IPS-NIHi11 (cell line): ENCODE results near the gene PLA2G6.

Source experiments
- DNase-seq: peaks from one replicate; pipeline ENCODE4 v3.0.0; 2012; ENCODE audit warnings: mixed read lengths, low spot score

Gene PLA2G6, protein sequence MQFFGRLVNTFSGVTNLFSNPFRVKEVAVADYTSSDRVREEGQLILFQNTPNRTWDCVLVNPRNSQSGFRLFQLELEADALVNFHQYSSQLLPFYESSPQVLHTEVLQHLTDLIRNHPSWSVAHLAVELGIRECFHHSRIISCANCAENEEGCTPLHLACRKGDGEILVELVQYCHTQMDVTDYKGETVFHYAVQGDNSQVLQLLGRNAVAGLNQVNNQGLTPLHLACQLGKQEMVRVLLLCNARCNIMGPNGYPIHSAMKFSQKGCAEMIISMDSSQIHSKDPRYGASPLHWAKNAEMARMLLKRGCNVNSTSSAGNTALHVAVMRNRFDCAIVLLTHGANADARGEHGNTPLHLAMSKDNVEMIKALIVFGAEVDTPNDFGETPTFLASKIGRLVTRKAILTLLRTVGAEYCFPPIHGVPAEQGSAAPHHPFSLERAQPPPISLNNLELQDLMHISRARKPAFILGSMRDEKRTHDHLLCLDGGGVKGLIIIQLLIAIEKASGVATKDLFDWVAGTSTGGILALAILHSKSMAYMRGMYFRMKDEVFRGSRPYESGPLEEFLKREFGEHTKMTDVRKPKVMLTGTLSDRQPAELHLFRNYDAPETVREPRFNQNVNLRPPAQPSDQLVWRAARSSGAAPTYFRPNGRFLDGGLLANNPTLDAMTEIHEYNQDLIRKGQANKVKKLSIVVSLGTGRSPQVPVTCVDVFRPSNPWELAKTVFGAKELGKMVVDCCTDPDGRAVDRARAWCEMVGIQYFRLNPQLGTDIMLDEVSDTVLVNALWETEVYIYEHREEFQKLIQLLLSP

DNA sequence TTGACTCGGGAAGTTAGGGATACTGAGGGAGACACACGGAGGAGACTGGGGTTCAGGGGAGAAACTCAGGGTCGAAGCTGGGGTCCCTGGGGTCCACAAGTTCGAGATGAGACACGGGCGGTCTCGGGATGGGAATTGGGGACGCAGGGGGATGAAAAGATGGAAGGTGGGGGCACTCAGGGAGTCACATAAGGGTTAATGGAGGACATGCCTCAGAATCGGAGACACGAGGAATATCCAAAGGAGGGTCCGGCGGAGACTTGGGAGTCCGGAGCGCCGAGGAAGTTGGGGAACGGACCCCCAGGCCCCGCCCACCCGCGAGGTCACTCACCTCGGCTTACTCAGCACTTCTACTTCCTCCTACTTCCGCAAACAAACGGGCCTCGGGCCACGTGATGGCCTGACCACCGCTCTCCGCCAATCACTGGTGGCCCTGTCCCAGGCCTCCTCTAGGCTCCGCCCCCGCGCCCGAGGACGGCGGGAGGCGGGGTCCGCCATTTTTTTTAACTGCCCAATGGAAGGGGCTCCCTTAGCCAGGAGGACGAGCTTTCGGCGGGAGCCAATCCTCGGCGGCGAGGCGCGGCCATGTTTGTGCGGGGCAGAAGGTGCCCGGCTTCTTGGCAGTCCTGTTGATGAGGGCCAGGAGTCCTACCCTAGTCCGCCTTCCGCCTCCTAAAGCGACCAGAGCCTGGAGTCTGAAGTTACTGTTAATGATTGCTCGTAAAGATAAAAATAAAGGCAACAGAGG lies at the start of gene PLA2G6:
Gene PLA2G6 (minus strand): TSS at position 378 of the 748 bp plus-strand sequence. CDS start 12,404 bp downstream, outside the sequence.
- DNase-seq, result peak; percentile 98

DNA sequence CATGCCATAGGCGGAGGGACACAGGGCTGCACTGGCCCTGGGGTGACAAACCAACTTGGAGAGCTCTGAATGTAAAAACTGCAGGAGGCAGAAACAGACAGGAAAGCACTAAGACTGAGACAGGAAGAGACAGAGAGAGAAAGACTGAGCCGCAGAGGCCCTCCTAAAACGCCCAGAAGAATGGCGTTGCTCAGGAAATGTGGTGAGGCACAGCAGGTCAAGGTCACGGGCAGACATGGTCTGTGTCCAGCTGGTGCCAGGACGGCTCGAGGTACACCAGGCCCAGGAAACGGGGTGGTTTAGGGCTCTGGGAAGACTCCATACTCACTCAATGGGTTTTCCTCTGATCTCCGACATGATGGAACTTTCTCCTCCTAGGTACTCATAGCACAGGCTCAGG lies 49.3 kb upstream of the PLA2G6 start:
- DNase-seq, result no peak

DNA sequence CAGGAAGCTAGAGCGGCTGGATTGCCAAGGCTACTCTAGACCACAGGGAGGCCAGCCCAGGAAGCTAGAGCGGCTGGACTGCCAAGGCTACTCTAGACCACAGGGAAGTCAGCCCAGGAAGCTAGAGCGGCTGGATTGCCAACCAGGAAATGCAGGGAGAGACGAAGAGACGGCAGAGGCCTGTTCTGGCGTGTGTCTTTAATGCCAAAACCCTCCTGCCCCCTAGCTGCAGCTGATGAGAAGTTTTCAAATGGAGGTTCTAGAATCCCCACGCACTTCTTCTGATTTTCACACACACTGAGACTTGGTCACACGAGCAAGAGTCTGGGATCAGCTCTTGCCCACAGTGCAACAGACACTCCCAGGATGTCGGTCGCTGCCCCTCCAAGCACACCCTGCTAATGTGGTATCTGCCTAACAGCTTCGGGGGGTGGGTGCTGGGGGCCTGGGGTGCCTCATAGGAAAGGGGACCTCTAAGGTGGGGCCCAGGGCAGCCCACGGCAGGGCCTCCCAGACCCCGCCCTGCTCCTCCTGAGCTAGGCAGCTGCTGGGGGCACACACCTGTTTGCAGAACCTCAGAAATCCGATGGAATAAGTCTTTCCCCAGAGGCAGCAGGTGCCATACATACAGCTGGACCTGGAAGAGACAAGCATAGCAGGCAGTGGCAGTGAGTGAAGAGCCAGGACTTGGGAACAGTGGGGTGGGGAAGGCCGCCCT lies 48.6 kb upstream of the PLA2G6 start:
- DNase-seq, result peak; percentile 63

DNA sequence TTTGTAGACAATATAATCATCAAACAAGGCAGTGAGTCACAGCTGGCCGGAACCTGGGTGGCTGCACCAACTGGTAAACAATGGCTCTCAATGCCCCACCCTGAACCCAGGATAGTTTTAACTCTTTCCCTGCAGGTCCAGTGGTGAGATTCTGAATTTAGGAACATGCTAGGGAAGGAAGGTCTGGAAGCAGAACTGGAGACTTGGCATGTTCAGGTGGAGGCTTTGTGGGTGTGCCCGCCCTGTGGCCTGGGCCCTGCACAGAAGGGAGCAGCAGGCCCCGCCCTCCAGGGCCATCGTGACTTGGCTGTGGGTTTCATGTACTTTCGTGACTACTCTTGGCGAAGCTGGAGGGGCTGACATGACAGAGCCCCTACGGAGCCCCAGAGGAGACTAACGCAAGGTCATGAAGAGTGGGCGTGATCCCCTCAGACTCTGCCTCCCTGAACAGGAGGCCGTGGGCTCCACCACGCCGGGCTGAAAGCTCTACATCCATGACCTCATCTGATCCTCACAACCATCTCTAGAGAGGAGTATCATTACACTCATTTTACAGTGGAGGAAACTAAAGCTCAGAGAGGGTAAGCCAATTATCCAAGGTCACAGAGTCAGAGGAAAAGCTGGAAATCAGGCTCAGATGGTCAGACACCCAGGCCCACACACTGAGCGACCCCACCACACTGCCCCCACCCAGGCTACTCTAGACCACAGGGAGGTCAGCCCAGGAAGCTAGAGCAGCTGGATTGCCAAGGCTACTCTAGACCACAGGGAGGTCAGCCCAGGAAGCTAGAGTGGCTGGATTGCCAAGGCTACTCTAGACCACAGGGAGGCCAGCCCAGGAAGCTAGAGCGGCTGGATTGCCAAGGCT lies 47.5 kb upstream of the PLA2G6 start:
- DNase-seq, result no peak

DNA sequence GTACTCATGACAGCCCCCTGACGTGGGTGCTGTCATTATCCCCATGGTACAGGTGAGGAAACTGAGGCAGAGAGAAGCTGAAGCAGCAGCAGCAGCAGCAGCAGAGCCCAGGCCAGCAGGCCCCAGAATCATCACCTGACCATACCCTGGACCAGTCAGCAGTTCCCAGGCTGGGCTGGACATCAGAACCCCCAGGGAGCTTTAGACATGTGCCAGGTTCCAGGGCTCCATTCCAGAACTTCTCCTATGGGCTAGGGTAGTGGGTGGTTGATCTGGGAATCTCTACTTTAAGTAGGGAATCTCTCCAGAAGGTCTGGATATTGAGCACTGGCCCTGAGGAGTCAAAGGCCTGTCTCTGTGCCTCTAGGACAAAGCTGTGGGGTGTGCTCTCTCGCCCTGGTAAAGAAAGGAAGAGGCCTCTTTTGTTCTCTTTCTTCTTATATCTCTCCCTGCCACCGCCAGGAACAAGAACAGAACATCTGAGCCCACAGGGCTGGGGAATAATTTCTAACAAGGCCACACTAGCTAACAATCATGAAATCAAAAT lies 46.8 kb upstream of the PLA2G6 start:
- DNase-seq, result no peak

DNA sequence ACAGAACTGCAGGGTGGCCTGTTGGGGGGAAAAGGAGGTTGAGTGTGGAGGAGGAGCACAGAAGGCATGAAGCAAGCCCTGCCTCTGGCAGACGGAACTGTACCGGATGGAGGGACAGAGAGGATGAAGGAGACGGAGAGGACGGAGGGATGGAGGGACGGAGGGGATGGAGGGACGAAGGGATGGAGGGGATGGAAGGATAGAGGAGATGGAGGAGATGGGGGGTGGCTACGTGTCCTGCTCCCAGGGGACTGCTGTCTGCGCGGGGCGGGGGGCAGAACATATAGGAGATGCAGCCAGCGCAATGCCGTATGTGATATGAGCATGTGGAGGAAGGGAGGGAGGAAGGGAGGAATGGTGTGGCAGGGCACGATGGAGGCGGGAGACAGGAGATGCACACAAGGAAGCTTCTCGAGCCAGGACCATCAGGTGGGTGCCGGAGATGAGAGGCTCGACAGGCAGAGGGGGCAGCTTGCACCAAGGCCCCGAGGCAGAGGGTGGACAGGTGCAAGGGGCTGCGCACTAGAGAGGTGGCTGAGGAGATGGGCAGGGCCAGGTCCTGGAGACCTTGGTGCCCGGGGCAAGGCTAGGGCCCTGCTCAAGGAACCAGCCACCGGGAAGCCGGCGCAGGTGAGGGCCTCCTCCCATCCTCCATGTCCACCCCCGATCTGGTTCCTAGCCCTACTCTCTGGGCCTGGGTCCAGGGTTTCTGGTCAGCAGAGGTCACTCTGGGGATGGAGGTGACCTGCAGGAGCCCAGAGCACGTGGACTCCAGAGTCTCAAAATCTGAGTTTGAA lies 45.4 kb upstream of the PLA2G6 start:
- DNase-seq, result no peak

DNA sequence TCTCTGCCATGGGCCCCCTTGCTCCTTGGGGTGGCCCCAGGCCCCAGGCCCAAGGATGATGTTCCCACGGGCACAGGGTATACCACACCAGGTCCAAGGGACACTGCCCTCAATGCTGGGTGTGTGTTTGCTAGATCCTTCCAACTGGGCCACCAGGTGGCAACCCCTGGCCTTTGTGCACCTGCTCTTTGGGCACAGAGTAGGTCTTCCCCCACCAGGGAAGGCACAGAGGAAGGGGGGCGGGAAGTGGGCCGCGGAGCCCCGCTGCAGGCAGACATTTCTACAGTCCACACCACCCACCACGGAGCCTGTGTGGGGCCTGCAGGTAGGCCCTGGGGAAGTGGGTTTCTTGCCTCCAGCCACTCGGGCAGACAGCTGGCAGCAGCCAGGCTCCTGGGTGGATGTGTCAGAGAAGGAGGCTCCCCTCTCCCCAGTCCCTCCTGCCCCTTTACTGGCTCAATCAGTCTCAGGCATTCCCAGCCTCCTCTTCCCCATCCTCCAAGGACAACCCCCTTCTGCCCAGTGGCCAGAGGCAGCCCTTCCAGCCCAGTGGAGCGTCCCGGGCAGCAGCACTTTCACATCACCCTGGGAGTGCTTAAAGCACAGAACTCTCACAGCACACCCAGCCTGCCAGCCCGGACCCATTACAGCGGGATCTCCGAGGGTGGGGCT lies 41.8 kb upstream of the PLA2G6 start:
- no peak for DNase-seq

DNA sequence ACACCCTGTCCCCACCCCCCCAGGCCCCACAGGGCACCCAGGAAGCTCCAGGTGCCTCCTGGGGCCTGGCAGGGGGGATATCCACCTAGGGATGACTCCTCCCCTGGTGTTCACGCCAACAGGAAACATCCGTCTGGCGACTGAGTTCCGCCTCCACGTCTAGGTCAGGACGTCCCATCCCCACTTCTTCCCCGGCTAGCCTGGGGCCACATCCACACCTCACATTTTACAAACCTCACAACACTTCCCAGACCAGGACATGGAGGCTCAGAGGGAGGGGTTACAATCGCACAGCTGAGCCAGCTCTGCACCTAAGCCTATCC lies 41.1 kb upstream of the PLA2G6 start:
- no peak for DNase-seq

DNA sequence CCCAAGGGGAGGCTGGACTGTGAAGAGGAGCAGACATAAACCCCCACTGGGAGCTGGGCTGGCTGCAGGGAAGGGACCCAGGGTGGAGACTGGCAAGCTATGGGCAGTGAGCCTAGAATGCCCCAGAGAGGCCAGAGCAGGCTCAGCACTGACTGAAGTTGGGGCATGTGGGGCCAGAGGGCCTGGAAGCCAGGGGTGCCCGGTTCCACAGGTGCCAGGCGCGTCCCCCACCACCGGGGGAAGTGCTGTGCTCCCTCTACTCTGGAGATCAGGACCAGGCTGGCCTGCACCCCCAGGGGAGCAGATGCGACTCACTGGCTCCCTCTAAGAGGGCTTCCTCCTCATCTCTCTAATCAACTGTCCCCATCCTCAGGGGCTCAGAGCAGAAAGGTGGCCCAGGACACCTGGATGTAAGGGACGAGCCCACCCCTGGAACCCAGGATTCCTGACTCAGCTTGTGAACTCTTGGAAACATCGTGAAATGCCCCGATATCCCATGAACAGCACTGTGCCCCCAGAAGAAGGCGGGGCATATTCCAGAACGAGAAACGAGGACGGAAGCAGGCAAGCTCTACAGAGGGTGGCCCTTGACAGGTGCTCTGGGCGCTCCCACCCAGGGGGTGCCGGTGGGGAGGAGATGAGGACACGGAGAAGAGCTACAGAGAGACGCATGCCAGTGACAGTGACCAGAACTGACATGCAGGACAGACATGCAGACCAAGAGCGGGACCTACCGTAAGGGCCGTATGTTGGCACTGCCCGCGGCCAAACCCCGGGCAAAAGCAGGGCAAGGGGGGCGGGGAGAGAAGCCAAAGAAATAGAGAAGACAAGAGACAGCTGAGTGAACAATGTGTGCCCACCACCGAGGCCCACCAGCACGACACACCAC lies 40.5 kb upstream of the PLA2G6 start:
- peak; percentile 45 for DNase-seq

DNA sequence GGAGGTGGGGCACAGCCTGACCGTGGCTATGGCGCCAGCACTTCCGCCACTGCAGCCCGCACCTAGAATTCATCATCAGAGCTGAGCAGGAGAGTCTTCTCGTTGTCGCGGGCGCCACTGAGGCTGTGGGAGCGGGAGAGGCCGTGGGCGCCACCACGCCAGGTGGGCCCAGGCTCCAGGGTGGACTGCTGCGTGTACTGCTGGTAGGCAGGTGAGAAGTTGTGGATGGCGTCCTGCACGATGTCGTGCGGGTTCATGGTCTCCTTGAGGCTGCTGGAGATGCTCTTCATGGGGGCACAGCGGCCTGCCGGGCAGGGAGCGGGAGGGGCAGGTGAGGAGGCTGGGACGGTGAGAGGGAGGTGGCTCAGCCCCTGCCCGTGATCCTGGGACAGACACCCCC lies 39.8 kb upstream of the PLA2G6 start:
- no peak for DNase-seq

DNA sequence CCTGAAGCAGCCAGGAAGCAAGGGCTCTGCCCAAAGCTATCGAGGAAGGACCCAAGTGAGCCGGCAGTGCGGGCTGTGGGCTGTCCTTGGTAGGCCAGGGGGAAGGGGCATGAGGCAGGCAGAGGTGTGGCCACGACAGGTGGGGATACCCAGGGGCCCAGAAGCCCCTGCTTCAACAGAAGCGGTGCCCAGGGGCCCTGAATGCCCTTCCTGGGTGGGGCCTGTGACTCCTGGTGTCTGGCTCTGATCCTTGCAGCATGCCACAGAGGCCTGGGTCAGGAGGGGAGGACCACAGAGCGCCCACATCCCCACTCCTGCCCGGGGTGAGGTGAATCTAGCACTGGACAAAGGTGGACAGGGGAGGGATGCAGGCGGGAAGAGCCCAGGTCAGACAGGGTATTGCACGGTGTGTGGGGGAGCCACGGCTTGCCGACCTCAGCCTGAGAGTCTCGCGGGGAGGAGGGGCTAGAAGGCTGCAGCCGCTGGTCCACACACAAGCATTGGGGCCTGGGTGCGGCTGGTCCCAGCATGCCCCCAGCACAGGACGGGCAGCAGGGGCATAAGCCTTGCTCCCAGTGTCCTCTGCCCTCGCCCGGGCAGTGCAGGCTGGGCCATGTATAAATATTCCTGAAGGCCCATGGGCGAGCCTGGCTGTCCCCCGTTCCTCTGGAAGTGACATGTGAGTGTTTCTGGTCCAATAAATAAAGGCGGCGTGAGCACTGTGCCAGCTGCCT lies 39.2 kb upstream of the PLA2G6 start:
- DNase-seq, result no peak

DNA sequence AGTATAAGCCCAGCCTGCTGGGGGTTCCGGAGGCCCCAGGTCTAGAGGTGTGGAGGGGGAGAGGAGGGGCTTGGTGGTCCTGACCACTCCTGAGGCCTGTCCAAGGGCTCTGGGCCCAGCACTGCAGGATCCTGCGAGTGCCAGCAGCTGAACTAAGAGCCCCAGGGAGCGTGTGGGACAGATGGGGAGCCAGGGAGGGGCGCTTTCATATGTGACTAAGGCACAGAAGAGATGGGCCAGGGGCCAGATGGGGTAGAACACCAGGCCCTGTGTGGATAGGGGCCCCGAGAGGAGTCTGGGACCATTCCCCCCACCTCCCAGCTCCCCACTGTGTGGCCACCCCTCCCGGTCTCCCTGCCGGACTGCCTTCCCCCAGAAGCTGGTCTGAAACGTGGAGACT lies 38.5 kb upstream of the PLA2G6 start:
- DNase-seq, result no peak

DNA sequence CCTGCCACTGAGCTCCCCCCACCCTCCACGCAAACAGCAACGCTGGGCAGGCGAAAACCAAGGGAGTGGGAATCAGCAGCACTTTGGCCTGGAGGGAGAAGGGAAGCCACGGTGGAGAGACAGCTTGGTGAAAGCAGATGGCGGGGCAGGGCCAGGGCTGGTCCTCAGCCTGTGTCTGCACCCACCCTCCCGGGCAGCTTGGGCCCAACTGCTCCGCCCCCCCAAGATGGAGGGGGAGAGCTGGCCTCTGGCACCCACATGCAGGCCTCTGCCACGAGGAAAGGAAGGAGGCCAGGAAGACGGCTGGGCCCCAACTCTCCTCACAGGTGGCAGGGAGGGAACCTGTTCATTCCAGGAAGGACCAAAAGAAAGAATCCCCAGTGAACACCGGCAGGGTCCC lies 38.0 kb upstream of the PLA2G6 start:
- DNase-seq, result no peak

DNA sequence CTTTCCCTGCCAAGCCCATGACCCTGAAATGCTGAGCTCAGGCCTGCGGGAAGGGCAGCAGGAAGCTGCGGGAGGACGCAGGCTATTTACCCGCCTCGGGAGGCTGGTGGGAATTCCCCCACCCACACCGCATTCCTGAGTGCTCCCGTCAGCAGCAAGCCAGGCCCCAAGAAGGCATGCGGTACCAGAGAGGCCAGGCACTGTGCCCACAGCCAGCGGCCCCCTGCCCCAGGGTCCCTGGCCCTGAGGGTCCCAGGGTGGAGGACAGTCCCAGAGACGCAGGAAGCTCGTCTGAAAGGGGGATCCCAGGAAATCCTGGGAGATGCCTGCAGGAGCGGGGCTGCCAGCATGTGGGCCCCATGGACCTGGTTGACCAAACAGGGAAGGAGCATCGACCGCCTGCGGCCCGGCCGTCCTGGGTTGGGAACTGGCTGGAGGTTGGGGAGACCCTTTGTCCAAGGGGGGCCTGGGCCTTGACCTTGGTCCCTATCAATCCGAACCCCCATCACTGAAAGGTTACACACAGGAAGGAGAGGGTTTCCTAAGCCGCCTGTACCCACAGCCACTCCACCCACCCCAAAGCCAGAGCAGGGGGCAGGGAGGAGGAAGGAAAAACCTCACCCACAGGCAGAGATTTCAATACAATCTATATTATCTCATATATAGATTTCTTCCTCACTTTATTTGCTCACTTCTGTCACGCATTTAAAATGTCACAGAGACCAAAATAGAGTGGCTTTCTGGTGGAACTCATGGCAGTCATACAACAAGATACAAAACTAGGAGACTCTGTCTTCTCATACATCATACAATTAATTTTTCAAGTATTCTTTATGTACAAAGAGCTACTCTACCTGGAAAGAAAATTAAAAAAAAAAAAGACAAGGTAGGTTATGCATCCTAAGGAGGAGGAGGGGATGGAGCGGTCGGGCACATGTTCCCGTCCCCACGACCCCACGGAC lies 37.3 kb upstream of the PLA2G6 start:
- DNase-seq, result peak; percentile 77

DNA sequence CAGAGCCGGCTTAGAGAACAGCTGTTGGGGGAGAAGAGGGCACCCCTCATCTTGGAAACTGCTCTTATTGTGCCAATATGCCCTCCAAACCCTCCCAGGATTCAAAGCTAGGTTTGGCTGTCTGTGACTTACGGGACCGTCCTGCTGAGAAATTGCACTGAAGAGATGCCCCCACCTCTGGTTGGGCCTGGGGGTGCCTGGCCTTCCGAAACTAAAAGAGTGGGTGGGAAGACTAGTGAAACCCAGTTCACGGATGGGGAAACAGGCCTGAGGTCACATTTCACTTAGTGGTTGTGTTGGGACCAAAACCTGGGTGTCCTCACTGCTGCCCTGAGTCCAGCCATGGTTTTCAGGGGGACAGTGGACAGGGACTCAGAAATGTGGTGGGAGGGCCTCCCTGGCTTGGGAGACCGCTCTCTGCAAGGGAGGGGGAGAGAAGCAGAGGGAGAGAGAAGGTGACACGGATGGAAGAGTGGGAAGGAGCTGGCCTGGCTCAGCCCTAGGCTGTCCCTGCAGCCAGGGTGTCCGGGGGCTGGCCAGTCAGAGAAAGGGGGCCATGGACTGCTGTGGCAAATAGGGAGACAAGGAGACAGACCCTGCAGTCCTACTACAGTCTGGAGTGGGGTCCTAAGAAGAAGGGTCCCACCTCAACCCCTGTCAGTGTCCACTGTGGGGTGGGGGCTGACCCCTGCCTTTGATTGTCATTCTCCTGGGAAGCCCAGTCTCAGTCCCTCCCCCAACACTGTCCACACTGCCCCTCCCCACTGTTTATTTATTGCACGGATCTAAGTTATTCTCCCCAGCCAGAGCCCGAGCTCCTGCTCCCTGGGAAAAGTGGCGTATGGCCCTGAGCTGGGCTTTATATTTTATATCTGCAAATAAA lies 33.8 kb upstream of the PLA2G6 start:
- no peak for DNase-seq
